Kidney (tissue), 14 donors: ENCODE measurements around the gene MRC2. TPM values are rescaled to one million over a fixed set of nuclear protein-coding genes. Genes with fewer than 3 reads are reported as not detected.
A peak's percentile ranks its signal among the peaks of the same experiment; 100 is the strongest.

Experiments used
- DNase-seq, 5 donors: peaks; one replicate each; pipeline ENCODE4 v3.0.0-alpha.2; 2013 to 2020
- FAIRE-seq: peaks from 2 replicates; lab custom pipeline; 2012; peaks lifted over from hg19 to GRCh38; lab: Jason Lieb, UNC
- H3K27ac ChIP-seq, 2 donors: one replicate each; pipeline ENCODE4 v1.7.0; 2013; ENCODE audit warnings: low read depth in 2 of 2, low read length in 2 of 2, inconsistent platforms in 1 of 2
- H3K27me3 ChIP-seq: one replicate; pipeline ENCODE4 v1.7.1; 2013; ENCODE audit warnings: low read length, inconsistent platforms; ENCODE audit not compliant: control insufficient read depth, insufficient read depth
- H3K36me3 ChIP-seq, 3 donors: one replicate each; pipeline versions ENCODE4 v1.7.0 to v1.7.1; 2013; ENCODE audit warnings: low read length in 3 of 3, control low read depth in 1 of 3, inconsistent platforms in 1 of 3; ENCODE audit not compliant: insufficient read depth in 3 of 3, control insufficient read depth in 2 of 3
- H3K4me1 ChIP-seq, 3 donors: one replicate each; pipeline versions ENCODE4 v1.7.0 to v1.7.1; 2013; ENCODE audit warnings: low read length in 3 of 3, inconsistent platforms in 1 of 3, low read depth in 1 of 3; ENCODE audit not compliant: control insufficient read depth in 2 of 3, insufficient read depth in 2 of 3
- H3K4me3 ChIP-seq, 3 donors: one replicate each; pipeline versions ENCODE4 v1.7.0 to v1.8.1; 2013; ENCODE audit warnings: low read length in 3 of 3, control low read depth in 1 of 3, inconsistent platforms in 1 of 3
- H3K9ac ChIP-seq, 3 donors: one replicate each; pipeline versions ENCODE4 v1.7.0 to v1.7.1; 2013; ENCODE audit warnings: low read length in 3 of 3, control low read depth in 1 of 3, inconsistent platforms in 1 of 3
- H3K9me3 ChIP-seq, 3 donors: one replicate each; pipeline versions ENCODE4 v1.7.0 to v1.7.1; 2013; ENCODE audit warnings: low read length in 3 of 3, control low read depth in 1 of 3, inconsistent platforms in 1 of 3; ENCODE audit not compliant: control insufficient read depth in 2 of 3, insufficient read depth in 1 of 3
- intact Hi-C: fragments of 100-400 bp; cut with DNase I; formaldehyde crosslinking; loops from one replicate; pipeline ENCODE4 v1.11.1; 2022
- polyA plus RNA-seq: library from polyadenylated mRNA; stranded (reverse); fragments of 350-450 nt; fragmentation: Illumina TruSeq; extraction: RNeasy Lipid Tissue Mini Kit (QIAGEN cat#74804); gene quantifications from one replicate; pipeline ENCODE4 v1.2.3, GENCODE V29; 2014; ENCODE audit warnings: low read depth, low replicate concordance; ENCODE audit not compliant: insufficient read depth
- total RNA-seq: library from RNA; stranded (reverse); fragmentation: NEBNext Ultra II Directional; extraction: Animal tissue kit (Norgen Biotek cat#: 25700); gene quantifications from one replicate; pipeline ENCODE4 v1.2.1, GENCODE V29; 2021
- TF ChIP-seq, protein P1 (sequence below): IDR thresholded peaks from 3 replicates; pipeline ENCODE4 v1.5.1; 2012; ENCODE audit warnings: mild to moderate bottlenecking, moderate library complexity, borderline replicate concordance; ENCODE audit not compliant: insufficient read depth; ENCODE audit errors: extremely low read depth
- donor health status: control.
- donor health status: control.
- donor health status: control.
- donor health status: control.
- donor health status: control.
- donor health status: DM: yes; HTN: yes; CAD: no.
- donor health status: Normal renal cell carcinoma (clear cell type).

The MRC2 gene
- total and polyA plus RNA-seq, 2 donors from 2014 or later = 18.0 to 23.7 TPM

DNA sequence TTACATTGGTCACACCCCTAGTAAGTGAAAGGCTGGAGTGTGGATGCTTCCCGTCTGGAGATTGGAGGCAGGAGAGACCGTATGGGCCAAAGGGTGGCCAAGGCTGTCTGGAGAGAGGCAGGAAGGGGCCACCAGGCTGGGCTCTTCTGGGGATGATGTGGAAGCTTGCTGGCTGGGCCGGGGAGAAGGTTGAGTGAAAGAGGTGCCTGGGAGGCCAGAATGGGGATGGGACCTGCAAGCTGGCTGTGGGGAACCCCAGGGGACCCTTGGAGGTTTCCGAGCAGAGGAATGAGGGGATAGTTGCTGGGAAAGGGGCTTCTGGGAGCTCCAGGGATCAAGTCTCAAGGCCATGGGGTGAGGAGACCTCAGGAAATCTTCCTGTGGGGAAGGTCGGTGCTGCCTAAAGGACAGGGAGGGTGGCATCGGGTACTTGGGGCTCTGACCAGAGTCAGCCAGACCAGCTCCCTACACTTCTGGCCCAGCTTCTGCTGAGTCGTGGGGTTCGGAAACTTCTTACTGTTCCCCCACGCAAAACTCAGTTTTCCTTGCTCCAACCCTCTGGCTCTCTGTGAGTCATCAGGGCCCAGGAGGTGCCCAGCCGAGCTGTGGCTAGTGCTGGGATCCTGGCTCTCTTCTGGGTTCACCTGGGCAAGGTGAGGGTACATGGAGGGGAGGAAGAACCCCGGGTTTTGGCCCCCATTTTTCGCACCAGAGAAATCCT, 3.1 kb downstream of the MRC2 start:
- Histone ChIP-seq H3K9ac (no peak overlapping the region), H3K27ac (peak overlapping the region in 1 of 2 donors; percentile 22)

DNA sequence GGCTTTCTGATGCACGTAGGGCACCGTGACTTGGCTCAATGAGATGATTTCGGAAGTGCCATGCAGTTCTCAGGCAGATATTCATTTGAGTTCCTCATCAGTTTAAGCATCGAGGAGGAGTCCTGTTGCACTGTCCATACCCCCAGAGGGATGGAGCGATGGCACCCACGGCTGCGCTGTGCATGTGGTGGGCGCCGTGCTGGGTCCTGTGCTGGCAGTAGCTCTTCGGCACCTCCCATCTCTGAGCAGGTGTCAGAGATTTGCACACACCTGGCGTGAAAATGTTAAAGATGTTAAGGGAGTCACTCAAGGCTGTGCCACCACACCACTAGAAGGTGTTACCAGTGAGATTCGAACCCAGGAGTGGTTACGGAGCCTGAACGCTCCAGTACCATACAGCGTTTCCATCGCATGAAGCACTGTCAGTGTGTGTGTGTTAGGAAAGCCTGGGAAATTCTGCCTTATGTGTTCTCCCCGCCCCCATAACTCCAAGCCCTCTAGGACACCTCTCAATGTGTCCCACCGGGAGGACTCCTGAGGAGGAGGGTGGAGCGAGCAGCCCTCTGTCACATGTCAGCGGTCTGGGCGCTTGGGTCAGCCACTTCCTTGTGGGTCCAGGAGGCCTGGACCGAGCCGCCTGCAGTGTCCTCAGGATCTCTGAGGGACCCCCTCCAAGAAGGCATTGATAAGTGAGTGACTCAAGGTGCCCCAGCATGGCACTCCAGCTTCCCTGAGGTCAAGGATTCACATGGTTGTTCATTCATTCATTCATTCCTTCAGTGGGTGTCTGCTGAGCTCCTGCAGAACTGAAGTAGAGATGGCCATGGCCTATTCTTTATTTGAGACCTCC, 3.8 kb downstream of the MRC2 start:
- H3K27me3 ChIP-seq = no peaks in the 10 kb centered on the region
- TF ChIP-seq, protein P1, sequence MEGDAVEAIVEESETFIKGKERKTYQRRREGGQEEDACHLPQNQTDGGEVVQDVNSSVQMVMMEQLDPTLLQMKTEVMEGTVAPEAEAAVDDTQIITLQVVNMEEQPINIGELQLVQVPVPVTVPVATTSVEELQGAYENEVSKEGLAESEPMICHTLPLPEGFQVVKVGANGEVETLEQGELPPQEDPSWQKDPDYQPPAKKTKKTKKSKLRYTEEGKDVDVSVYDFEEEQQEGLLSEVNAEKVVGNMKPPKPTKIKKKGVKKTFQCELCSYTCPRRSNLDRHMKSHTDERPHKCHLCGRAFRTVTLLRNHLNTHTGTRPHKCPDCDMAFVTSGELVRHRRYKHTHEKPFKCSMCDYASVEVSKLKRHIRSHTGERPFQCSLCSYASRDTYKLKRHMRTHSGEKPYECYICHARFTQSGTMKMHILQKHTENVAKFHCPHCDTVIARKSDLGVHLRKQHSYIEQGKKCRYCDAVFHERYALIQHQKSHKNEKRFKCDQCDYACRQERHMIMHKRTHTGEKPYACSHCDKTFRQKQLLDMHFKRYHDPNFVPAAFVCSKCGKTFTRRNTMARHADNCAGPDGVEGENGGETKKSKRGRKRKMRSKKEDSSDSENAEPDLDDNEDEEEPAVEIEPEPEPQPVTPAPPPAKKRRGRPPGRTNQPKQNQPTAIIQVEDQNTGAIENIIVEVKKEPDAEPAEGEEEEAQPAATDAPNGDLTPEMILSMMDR = no peak
- H3K36me3 ChIP-seq = no peaks in the 10 kb centered on the region
- peaks cover 0 to 6% (median 5%) of the 10 kb centered on the region in 3 donors for H3K4me1 ChIP-seq
- FAIRE-seq (no peak), DNase-seq (no peak)
- no peak overlapping the region for H3K27ac ChIP-seq
- intact Hi-C loops = no loop called here
- no peak overlapping the region for H3K9ac ChIP-seq
- no peak overlapping the region for H3K4me3 ChIP-seq
- no peaks in the 10 kb centered on the region for H3K9me3 ChIP-seq

More for the DNA sequence above, 3.1 kb downstream of the MRC2 start:
- Histone ChIP-seq H3K36me3 (no peaks in the 10 kb centered on the region), H3K9me3 (no peaks in the 10 kb centered on the region), H3K4me3 (no peak overlapping the region), H3K27me3 (no peaks in the 10 kb centered on the region), H3K4me1 (peaks cover 0 to 7% (median 5%) of the 10 kb centered on the region in 3 donors)
- TF ChIP-seq, protein P1 = no peak
- DNase-seq (no peak), FAIRE-seq (no peak)
- intact Hi-C loops = no loop called here

DNA sequence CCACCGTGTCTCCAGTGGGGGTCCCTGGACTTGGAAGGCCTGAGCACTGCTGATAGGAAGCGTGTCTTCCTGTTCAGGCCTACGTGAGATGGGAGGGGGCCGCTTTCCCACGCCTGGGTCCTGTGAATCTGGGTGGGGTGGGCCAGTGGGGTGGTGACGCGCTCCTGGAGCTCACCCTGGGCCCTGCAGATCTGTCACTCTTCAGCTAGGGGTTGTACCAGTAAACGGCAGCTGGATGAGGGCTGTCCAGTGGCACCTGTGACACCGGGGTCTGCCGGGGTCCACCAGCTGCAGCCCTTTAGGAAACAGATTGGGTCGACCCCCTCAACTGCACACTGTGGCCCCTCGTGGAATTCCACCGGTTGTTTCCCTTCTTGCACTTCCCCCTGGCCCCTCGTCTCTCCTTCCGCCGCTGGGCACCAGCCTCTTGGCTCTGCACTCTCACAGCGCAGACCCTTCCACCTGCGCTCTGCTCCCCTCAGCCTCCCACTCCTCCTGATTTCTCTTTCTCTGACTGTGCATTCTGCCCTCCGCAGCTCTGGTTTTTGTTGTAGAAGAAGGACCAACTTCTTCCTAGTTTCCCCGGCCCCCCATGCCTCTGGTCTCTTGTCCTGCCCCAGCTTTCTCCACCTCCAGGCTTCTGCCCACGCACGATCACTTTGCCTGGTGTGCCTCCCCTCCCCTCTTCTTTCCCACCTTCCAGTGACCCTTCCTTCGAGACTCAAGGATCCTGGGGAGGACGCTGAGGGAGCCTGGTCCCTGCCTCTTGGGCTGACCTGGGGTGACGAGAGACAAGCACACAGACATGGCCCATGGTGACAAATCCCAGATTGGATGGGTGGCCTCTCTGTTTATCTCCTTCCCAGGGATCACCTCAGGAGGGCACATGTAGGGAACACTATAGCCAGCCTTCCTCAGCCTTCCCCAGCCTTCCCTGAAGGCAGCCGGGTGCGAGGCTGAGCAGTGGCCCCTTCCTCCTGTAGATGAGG, 4.8 kb downstream of the MRC2 start:
- Histone ChIP-seq H3K27ac (no peak overlapping the region), H3K9ac (no peak overlapping the region), H3K27me3 (no peaks in the 10 kb centered on the region), H3K36me3 (no peaks in the 10 kb centered on the region), H3K9me3 (no peaks in the 10 kb centered on the region), H3K4me3 (no peak overlapping the region), H3K4me1 (peaks cover 0 to 4% (median 0%) of the 10 kb centered on the region in 3 donors)
- no peak for FAIRE-seq
- TF ChIP-seq, protein P1 = no peak
- intact Hi-C loops = no loop called here
- DNase-seq = no peak
